Measurements from ENCODE around the gene ALPI. TPM values are rescaled to one million over a fixed set of nuclear protein-coding genes. Genes with fewer than 3 reads are reported as not detected.

ALPI gene
- total RNA-seq, 1 experiment from 2014 or later = not detected

DNA sequence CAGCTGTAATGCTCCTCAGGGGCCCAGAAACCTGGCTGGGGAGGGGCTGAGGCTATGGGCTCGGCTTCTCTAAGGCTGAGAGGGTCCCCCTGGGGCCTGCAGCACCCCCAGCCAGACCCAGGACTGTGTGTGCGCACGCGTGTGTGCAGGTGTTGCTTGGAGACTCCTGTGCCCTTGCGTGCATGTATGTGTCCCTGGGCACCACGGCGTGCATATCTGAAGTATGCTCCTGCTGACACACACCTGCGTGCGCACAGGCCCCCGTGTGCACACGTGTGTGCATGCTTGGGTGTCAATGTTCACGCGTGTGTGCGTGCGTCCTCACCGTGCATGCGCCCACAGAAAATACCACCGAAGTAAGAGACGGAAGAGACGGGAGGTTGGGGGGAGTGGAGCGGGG is 46.6 kb downstream of the ALPI start:
- RAD21 ChIA-PET (ENCODE audit: low non-redundant PET in 1 of 2, low total read pairs in 2 of 2, uncharacterized antibody in 2 of 2, unreplicated experiment in 2 of 2) = no interaction called here
- ATAC-seq (no peak), DNase-seq (ENCODE audit: low read depth, low spot score) (no peak)
- Histone ChIP-seq H3K9me3 (ENCODE audit: control insufficient read depth in 1 of 2, insufficient read depth in 1 of 2, low read depth in 1 of 2, low read length in 2 of 2) (no peaks in the 10 kb centered on the region), H3K4me1 (ENCODE audit: control insufficient read depth in 1 of 2, insufficient read depth in 2 of 2, low read length in 2 of 2) (no peaks in the 10 kb centered on the region), H3K4me3 (replicated peaks in 1 of 2; ENCODE audit: low read depth in 1 of 2, low read length in 2 of 2) (no peak overlapping the region), H2AFZ (ENCODE audit: low read depth, low read length, poor library complexity, severe bottlenecking) (no peak overlapping the region), H3K9ac (ENCODE audit: low read length) (no peak overlapping the region), H3K79me2 (ENCODE audit: insufficient read depth, low read length) (no peaks in the 10 kb centered on the region), H3K36me3 (ENCODE audit: control insufficient read depth in 1 of 2, insufficient read depth in 2 of 2, low read length in 2 of 2) (no peaks in the 10 kb centered on the region), H4K20me1 (ENCODE audit: insufficient read depth) (no peaks in the 10 kb centered on the region), H3K4me2 (ENCODE audit: low read length) (no peak overlapping the region), H3K27me3 (ENCODE audit: insufficient read depth, low read length) (no peaks in the 10 kb centered on the region), H3K27ac (ENCODE audit: low read depth, low read length) (no peak overlapping the region), H3K9me2 (ENCODE audit: insufficient read depth) (no peaks in the 10 kb centered on the region)
- CTCF ChIA-PET = no interaction called here
- intact Hi-C loops (cut with micrococcal nuclease) = no loop called here
- TF ChIP-seq SP1 (IDR thresholded peaks at IDR 0.05; ENCODE audit: low read depth) = no peak
- no peak for TF ChIP-seq CBX3 (IDR thresholded peaks at IDR 0.05; ENCODE audit: low read depth)
- no peak for TF ChIP-seq TCF7L2 (IDR thresholded peaks at IDR 0.05; ENCODE audit: borderline replicate concordance, extremely low read depth, insufficient read depth, insufficient read length)
- no peak for TF ChIP-seq FOSL1 (IDR thresholded peaks at IDR 0.05; ENCODE audit: low read depth)
- TF ChIP-seq EZH2phosphoT487 (IDR thresholded peaks at IDR 0.05; ENCODE audit: borderline replicate concordance) = no peak
- no peak for TF ChIP-seq ELF1 (IDR thresholded peaks at IDR 0.05; ENCODE audit: borderline replicate concordance, low read depth)
- no peak for TF ChIP-seq POLR2AphosphoS5 (IDR thresholded peaks at IDR 0.05; ENCODE audit: low read depth, low read length)
- TF ChIP-seq EGR1 (IDR thresholded peaks at IDR 0.05; ENCODE audit: low read depth) = no peak
- TF ChIP-seq SRF (IDR thresholded peaks at IDR 0.05; ENCODE audit: low read depth) = no peak
- no peak for TF ChIP-seq RAD21 (IDR thresholded peaks at IDR 0.05; ENCODE audit: low read depth)
- TF ChIP-seq ZFX (IDR thresholded peaks at IDR 0.05) = no peak
- TF ChIP-seq REST (IDR thresholded peaks at IDR 0.05; ENCODE audit: low read depth) = no peak
- TF ChIP-seq ZNF274 (IDR thresholded peaks at IDR 0.05; ENCODE audit: low read depth, low read length) = no peak
- no peak for TF ChIP-seq JUND (IDR thresholded peaks at IDR 0.05)
- TF ChIP-seq SIN3A (IDR thresholded peaks at IDR 0.05; ENCODE audit: low read depth) = no peak
- TF ChIP-seq CEBPB (IDR thresholded peaks at IDR 0.05; ENCODE audit: low read depth) = no peak
- no peak for TF ChIP-seq EZH2 (IDR thresholded peaks at IDR 0.05)
- POLR2A ChIA-PET = no interaction called here
- BruUV-seq (replicated peaks) = no TSS peak

Measured in HCT116 (cell line).